ENCODE measurements around the gene CEP164.

Gene CEP164

GRCh38 chr11:117335399-117335798 is 7.7 kb downstream of the CEP164 start:
- Histone ChIP-seq H3K4me3 (ENCODE audit: insufficient read depth in 1 of 2, low read depth in 1 of 2, low read length in 2 of 2) (no peak overlapping the region), H3K9me3 (ENCODE audit: control insufficient read depth, low read length) (no peaks in the 10 kb centered on the region), H3K14ac (ENCODE audit: low read length in 2 of 2) (no peak overlapping the region), H3K4me1 (ENCODE audit: control insufficient read depth, insufficient read depth, low read depth, low read length) (no peaks in the 10 kb centered on the region), H3K27ac (ENCODE audit: low read length, poor library complexity, severe bottlenecking) (no peak overlapping the region), H3K27me3 (ENCODE audit: control insufficient read depth in 1 of 2, insufficient read depth in 1 of 2, low read length in 2 of 2) (no peaks in the 10 kb centered on the region), H3K18ac (ENCODE audit: low read depth in 1 of 2, low read length in 2 of 2) (no peak overlapping the region), H2BK5ac (ENCODE audit: low read depth, low read length, poor library complexity, severe bottlenecking) (no peak overlapping the region), H2BK120ac (ENCODE audit: low read depth, low read length) (no peak overlapping the region), H3K9ac (ENCODE audit: low read length) (no peak overlapping the region), H3K79me1 (replicated peaks; ENCODE audit: low read length, poor library complexity, severe bottlenecking) (peaks cover 36% of the 10 kb centered on the region), H2BK15ac (ENCODE audit: low read depth, poor library complexity, severe bottlenecking) (no peak overlapping the region), H3K4ac (ENCODE audit: low read depth in 1 of 2, low read length in 2 of 2) (no peak overlapping the region), H2AFZ (ENCODE audit: low read depth, low read length) (no peak overlapping the region), H3K23ac (ENCODE audit: low read length in 2 of 2) (no peak overlapping the region), H4K8ac (ENCODE audit: low read length) (no peak overlapping the region), H2BK12ac (ENCODE audit: low read length in 2 of 2) (no peak overlapping the region), H3K4me2 (ENCODE audit: low read length, poor library complexity, severe bottlenecking) (no peak overlapping the region), H2AK5ac (ENCODE audit: low read length, severe bottlenecking) (no peak overlapping the region), H4K91ac (ENCODE audit: low read length) (no peak overlapping the region), H3K36me3 (ENCODE audit: control insufficient read depth in 1 of 2, insufficient read depth in 2 of 2, low read depth in 1 of 2, low read length in 2 of 2) (peaks cover 34 to 62% of the 10 kb centered on the region in 2 experiments)
- DNase-seq, result no peak
- 99% methylated on average over 5 of the region's 5 CpGs for WGBS

DNA sequence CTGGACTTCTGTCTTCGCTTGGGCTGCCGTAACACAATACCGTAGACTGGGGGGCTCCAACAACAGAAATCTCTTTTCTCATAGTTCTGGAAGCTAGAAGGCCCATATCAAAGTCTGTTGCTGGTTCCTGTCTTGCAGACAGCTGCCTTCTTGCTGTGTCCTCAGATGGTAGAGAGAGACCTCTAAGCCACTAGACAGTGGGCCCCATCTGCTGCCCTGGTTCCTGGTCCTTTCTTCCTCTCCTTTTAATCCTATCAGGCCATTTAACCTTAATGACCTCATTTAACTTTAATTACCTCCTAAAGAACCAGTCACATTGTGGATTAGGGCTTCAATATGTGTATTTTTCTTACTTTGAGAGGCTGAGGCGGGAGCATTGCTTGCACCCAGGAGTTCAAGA is 9.4 kb downstream of the CEP164 start:
- Histone ChIP-seq H3K79me1 (replicated peaks; ENCODE audit: low read length, poor library complexity, severe bottlenecking) (peaks cover 42% of the 10 kb centered on the region), H3K4me2 (ENCODE audit: low read length, poor library complexity, severe bottlenecking) (no peak overlapping the region), H2BK12ac (ENCODE audit: low read length in 2 of 2) (no peak overlapping the region), H3K36me3 (ENCODE audit: control insufficient read depth in 1 of 2, insufficient read depth in 2 of 2, low read depth in 1 of 2, low read length in 2 of 2) (peaks cover 45 to 77% of the 10 kb centered on the region in 2 experiments), H4K91ac (ENCODE audit: low read length) (no peak overlapping the region), H3K27ac (ENCODE audit: low read length, poor library complexity, severe bottlenecking) (no peak overlapping the region), H3K9me3 (ENCODE audit: control insufficient read depth, low read length) (no peaks in the 10 kb centered on the region), H2BK5ac (ENCODE audit: low read depth, low read length, poor library complexity, severe bottlenecking) (no peak overlapping the region), H2BK120ac (ENCODE audit: low read depth, low read length) (no peak overlapping the region), H2AFZ (ENCODE audit: low read depth, low read length) (no peak overlapping the region), H3K4me1 (ENCODE audit: control insufficient read depth, insufficient read depth, low read depth, low read length) (no peaks in the 10 kb centered on the region), H3K27me3 (ENCODE audit: control insufficient read depth in 1 of 2, insufficient read depth in 1 of 2, low read length in 2 of 2) (no peaks in the 10 kb centered on the region), H2AK5ac (ENCODE audit: low read length, severe bottlenecking) (no peak overlapping the region), H4K8ac (ENCODE audit: low read length) (no peak overlapping the region), H3K4me3 (ENCODE audit: insufficient read depth in 1 of 2, low read depth in 1 of 2, low read length in 2 of 2) (no peak overlapping the region), H3K4ac (ENCODE audit: low read depth in 1 of 2, low read length in 2 of 2) (no peak overlapping the region), H3K18ac (ENCODE audit: low read depth in 1 of 2, low read length in 2 of 2) (no peak overlapping the region), H3K23ac (ENCODE audit: low read length in 2 of 2) (no peak overlapping the region), H3K9ac (ENCODE audit: low read length) (no peak overlapping the region), H2BK15ac (ENCODE audit: low read depth, poor library complexity, severe bottlenecking) (no peak overlapping the region), H3K14ac (ENCODE audit: low read length in 2 of 2) (no peak overlapping the region)
- no peak for DNase-seq
- WGBS, result over 99% methylated on average over 3 of the region's 4 CpGs

DNA sequence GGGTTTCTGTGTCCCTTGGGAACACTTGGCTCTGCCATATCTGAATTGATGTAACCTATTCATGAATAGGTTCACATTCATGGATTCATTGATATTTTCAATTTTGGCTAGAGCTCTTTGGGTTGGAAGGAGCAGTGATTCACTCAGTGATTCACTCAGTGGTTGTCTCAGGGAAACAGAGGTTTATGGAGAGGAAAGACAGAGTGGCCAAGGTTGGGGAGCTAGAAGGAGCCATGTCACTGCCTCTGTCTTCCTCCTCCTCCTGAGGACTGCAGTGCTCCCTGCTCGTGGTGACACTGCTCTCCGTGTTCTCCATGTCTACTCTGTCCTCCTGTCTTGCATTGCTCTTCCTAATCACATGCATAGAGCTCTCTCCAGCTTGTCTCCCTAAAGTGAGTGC is 17.4 kb downstream of the CEP164 start:
- H2BK120ac ChIP-seq (ENCODE audit: low read depth, low read length), result no peak overlapping the region
- no peak overlapping the region for H3K14ac ChIP-seq (ENCODE audit: low read length in 2 of 2)
- no peak overlapping the region for H3K27ac ChIP-seq (ENCODE audit: low read length, poor library complexity, severe bottlenecking)
- H3K4me2 ChIP-seq (ENCODE audit: low read length, poor library complexity, severe bottlenecking), result no peak overlapping the region
- H4K8ac ChIP-seq (ENCODE audit: low read length), result no peak overlapping the region
- no peaks in the 10 kb centered on the region for H3K27me3 ChIP-seq (ENCODE audit: control insufficient read depth in 1 of 2, insufficient read depth in 1 of 2, low read length in 2 of 2)
- H2BK5ac ChIP-seq (ENCODE audit: low read depth, low read length, poor library complexity, severe bottlenecking), result no peak overlapping the region
- DNase-seq, result no peak
- H3K79me1 ChIP-seq (replicated peaks; ENCODE audit: low read length, poor library complexity, severe bottlenecking), result peaks cover 23% of the 10 kb centered on the region
- peaks cover 4% of the 10 kb centered on the region for H3K4me1 ChIP-seq (ENCODE audit: control insufficient read depth, insufficient read depth, low read depth, low read length)
- no peak overlapping the region for H3K9ac ChIP-seq (ENCODE audit: low read length)
- no peak overlapping the region for H2BK15ac ChIP-seq (ENCODE audit: low read depth, poor library complexity, severe bottlenecking)
- H3K4me3 ChIP-seq (ENCODE audit: insufficient read depth in 1 of 2, low read depth in 1 of 2, low read length in 2 of 2), result no peak overlapping the region
- H2BK12ac ChIP-seq (ENCODE audit: low read length in 2 of 2), result no peak overlapping the region
- H4K91ac ChIP-seq (ENCODE audit: low read length), result no peak overlapping the region
- no peak overlapping the region for H2AFZ ChIP-seq (ENCODE audit: low read depth, low read length)
- no peak overlapping the region for H3K4ac ChIP-seq (ENCODE audit: low read depth in 1 of 2, low read length in 2 of 2)
- H3K18ac ChIP-seq (ENCODE audit: low read depth in 1 of 2, low read length in 2 of 2), result no peak overlapping the region
- H3K36me3 ChIP-seq (ENCODE audit: control insufficient read depth in 1 of 2, insufficient read depth in 2 of 2, low read depth in 1 of 2, low read length in 2 of 2), result peaks cover 38 to 70% of the 10 kb centered on the region in 2 experiments
- no peak overlapping the region for H3K23ac ChIP-seq (ENCODE audit: low read length in 2 of 2)
- no peaks in the 10 kb centered on the region for H3K9me3 ChIP-seq (ENCODE audit: control insufficient read depth, low read length)
- WGBS, result 95% methylated on average over 2 of the region's 2 CpGs
- H2AK5ac ChIP-seq (ENCODE audit: low read length, severe bottlenecking), result no peak overlapping the region

- DNase-seq, result no peak
- no peak overlapping the region for H3K23ac ChIP-seq (ENCODE audit: low read length in 2 of 2)
- WGBS, result 100% methylated on average over 4 of the region's 4 CpGs
These were observed 26.9 kb downstream of the CEP164 start for GRCh38 chr11:117354550-117354949.

More at GRCh38 chr11:117354550-117354949, 26.9 kb downstream of the CEP164 start:
- Histone ChIP-seq H3K9me3 (ENCODE audit: control insufficient read depth, low read length) (no peaks in the 10 kb centered on the region), H2AFZ (ENCODE audit: low read depth, low read length) (no peak overlapping the region), H3K4me1 (ENCODE audit: control insufficient read depth, insufficient read depth, low read depth, low read length) (peaks cover 5% of the 10 kb centered on the region), H3K27me3 (ENCODE audit: control insufficient read depth in 1 of 2, insufficient read depth in 1 of 2, low read length in 2 of 2) (no peaks in the 10 kb centered on the region), H3K18ac (ENCODE audit: low read depth in 1 of 2, low read length in 2 of 2) (no peak overlapping the region), H4K91ac (ENCODE audit: low read length) (no peak overlapping the region), H3K79me1 (replicated peaks; ENCODE audit: low read length, poor library complexity, severe bottlenecking) (peaks cover 16% of the 10 kb centered on the region), H2AK5ac (ENCODE audit: low read length, severe bottlenecking) (no peak overlapping the region), H3K4me3 (ENCODE audit: insufficient read depth in 1 of 2, low read depth in 1 of 2, low read length in 2 of 2) (no peak overlapping the region), H3K27ac (ENCODE audit: low read length, poor library complexity, severe bottlenecking) (no peak overlapping the region), H3K36me3 (ENCODE audit: control insufficient read depth in 1 of 2, insufficient read depth in 2 of 2, low read depth in 1 of 2, low read length in 2 of 2) (peaks cover 34 to 74% of the 10 kb centered on the region in 2 experiments), H2BK5ac (ENCODE audit: low read depth, low read length, poor library complexity, severe bottlenecking) (no peak overlapping the region), H3K9ac (ENCODE audit: low read length) (no peak overlapping the region), H2BK15ac (ENCODE audit: low read depth, poor library complexity, severe bottlenecking) (no peak overlapping the region), H2BK120ac (ENCODE audit: low read depth, low read length) (no peak overlapping the region), H4K8ac (ENCODE audit: low read length) (no peak overlapping the region), H3K4ac (ENCODE audit: low read depth in 1 of 2, low read length in 2 of 2) (no peak overlapping the region), H3K14ac (ENCODE audit: low read length in 2 of 2) (no peak overlapping the region), H3K4me2 (ENCODE audit: low read length, poor library complexity, severe bottlenecking) (no peak overlapping the region), H2BK12ac (ENCODE audit: low read length in 2 of 2) (no peak overlapping the region)

Measured in mesenchymal stem cell (in vitro differentiated cells and primary cell).